ENCODE measurements around the gene MYO1G.

DNA sequence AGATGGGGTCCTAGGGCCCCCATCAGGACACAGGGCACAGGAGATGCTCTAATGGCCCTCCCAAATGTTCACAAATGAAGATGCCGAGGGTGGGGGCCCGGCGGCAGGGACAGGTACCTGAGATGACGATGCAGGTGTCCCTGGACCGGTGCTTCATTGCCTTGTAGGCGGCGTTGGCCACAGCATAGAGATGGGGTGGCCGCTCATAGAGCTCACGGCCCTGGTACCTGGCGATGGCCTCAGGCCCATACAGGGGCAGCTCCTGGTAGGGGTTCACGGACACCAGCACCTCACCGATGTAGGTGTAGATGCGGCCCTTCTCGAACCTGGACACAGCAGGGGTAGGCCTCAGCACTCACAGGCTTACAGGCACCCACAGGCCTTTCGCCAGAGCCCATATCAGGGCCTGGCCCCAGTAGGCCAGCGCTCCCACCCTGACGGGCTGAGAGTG is 2.0 kb downstream of the MYO1G start:
- TF ChIP-seq, protein P1, sequence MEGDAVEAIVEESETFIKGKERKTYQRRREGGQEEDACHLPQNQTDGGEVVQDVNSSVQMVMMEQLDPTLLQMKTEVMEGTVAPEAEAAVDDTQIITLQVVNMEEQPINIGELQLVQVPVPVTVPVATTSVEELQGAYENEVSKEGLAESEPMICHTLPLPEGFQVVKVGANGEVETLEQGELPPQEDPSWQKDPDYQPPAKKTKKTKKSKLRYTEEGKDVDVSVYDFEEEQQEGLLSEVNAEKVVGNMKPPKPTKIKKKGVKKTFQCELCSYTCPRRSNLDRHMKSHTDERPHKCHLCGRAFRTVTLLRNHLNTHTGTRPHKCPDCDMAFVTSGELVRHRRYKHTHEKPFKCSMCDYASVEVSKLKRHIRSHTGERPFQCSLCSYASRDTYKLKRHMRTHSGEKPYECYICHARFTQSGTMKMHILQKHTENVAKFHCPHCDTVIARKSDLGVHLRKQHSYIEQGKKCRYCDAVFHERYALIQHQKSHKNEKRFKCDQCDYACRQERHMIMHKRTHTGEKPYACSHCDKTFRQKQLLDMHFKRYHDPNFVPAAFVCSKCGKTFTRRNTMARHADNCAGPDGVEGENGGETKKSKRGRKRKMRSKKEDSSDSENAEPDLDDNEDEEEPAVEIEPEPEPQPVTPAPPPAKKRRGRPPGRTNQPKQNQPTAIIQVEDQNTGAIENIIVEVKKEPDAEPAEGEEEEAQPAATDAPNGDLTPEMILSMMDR (IDR thresholded peaks at IDR 0.05): no peak
- no peak for TF ChIP-seq ZFX (IDR thresholded peaks at IDR 0.05; ENCODE audit: borderline replicate concordance)

Data from 22Rv1 (cell line).